ENCODE results near the gene KRTAP6-3.

- TF ChIP-seq CTCF (conservative IDR thresholded peaks at IDR 0.05) (no peak), ZFX (IDR thresholded peaks at IDR 0.05) (no peak)
These were observed 23.9 kb downstream of the KRTAP6-3 start, which contains the start of gene KRTAP20-1 for GRCh38 chr21:30616125-30616524.

Measured in C4-2B (cell line).